H1 (cell line): ENCODE results near the gene SMTNL2. TPM values are rescaled to one million over a fixed set of nuclear protein-coding genes. Genes with fewer than 3 reads are reported as not detected.

Experiments
- CTCF ChIA-PET: fragments of 300-600 bp; sonication (Branson Sonifier 250); formaldehyde crosslinking; loops from one replicate; lab custom pipeline; 2021; ENCODE audit not compliant: partially characterized antibody; lab: Charles Lee
- POLR2A ChIA-PET: fragments of 300-600 bp; sonication (Branson Sonifier 250); formaldehyde crosslinking; loops from one replicate; lab custom pipeline; 2021; ENCODE audit warnings: inconsistent platforms; ENCODE audit not compliant: partially characterized antibody; lab: Charles Lee
- DNase-seq, 2 experiments: peaks; one replicate each; pipeline versions ENCODE4 v3.0.0 to v3.0.0-alpha.2; 2010 to 2022; ENCODE audit warnings: low spot score in 2 of 2, low read depth in 1 of 2, mixed read lengths in 1 of 2
- FAIRE-seq: peaks from 2 replicates; lab custom pipeline; 2011; peaks lifted over from hg19 to GRCh38; lab: Jason Lieb, UNC
- H2AFZ ChIP-seq: 2 replicates; pipeline ENCODE4 v1.8.1; 2012; ENCODE audit warnings: low read length, inconsistent platforms
- H2AK5ac ChIP-seq: 2 replicates; pipeline ENCODE4 v1.6.1; 2013; ENCODE audit warnings: low read depth, low read length
- H2BK120ac ChIP-seq: replicated peaks from 2 replicates; pipeline ENCODE3; 2013; ENCODE audit warnings: low read depth, low read length, inconsistent platforms
- H2BK12ac ChIP-seq: 2 replicates; pipeline ENCODE4 v1.6.1; 2013; ENCODE audit warnings: low read depth, low read length
- H2BK15ac ChIP-seq: 2 replicates; pipeline ENCODE4 v1.6.1; 2013; ENCODE audit warnings: low read length
- H2BK20ac ChIP-seq: 2 replicates; pipeline ENCODE4 v1.6.1; 2013; ENCODE audit warnings: low read length
- H2BK5ac ChIP-seq: 2 replicates; pipeline ENCODE4 v1.6.1; 2013; ENCODE audit warnings: low read depth, low read length
- H3K14ac ChIP-seq: 2 replicates; pipeline ENCODE4 v1.6.1; 2013; ENCODE audit warnings: inconsistent platforms; ENCODE audit not compliant: insufficient read length
- H3K18ac ChIP-seq: 2 replicates; pipeline ENCODE4 v1.6.1; 2013; ENCODE audit warnings: low read length; ENCODE audit errors: extremely low read depth
- H3K23ac ChIP-seq: 2 replicates; pipeline ENCODE4 v1.6.1; 2013; ENCODE audit warnings: inconsistent platforms; ENCODE audit not compliant: insufficient read length
- H3K23me2 ChIP-seq: 2 replicates; pipeline ENCODE4 v1.6.1; 2013; ENCODE audit warnings: low read depth, low read length
- H3K27ac ChIP-seq: 2 replicates; pipeline ENCODE4 v1.6.1; 2011; ENCODE audit warnings: low read depth, low read length, inconsistent platforms
- H3K27me3 ChIP-seq, 4 experiments: replicated peaks in 1 of 4; 1 replicate in 1 of 4; 2 replicates in 3 of 4; pipeline versions ENCODE4 v1.6.1 to v1.8.1; 2011 to 2013; ENCODE audit warnings: low read length in 3 of 4, mild to moderate bottlenecking in 3 of 4, inconsistent platforms in 2 of 4, mixed read lengths in 2 of 4, moderate library complexity in 1 of 4; ENCODE audit not compliant: control insufficient read depth in 3 of 4, insufficient read depth in 3 of 4; ENCODE audit errors: extremely low read depth in 1 of 4
- H3K36me3 ChIP-seq, 4 experiments: 2 replicates each; pipeline versions ENCODE4 v1.6.1 to v1.8.1; 2011 to 2013; ENCODE audit warnings: mild to moderate bottlenecking in 4 of 4, low read length in 3 of 4, moderate library complexity in 2 of 4, control low read depth in 1 of 4, inconsistent platforms in 1 of 4; ENCODE audit not compliant: insufficient read depth in 4 of 4, control insufficient read depth in 2 of 4
- H3K4ac ChIP-seq: replicated peaks from 2 replicates; pipeline ENCODE3; 2013; ENCODE audit warnings: low read length, low read depth, mixed read lengths, inconsistent platforms; ENCODE audit not compliant: insufficient read length
- H3K4me1 ChIP-seq, 4 experiments: replicated peaks in 1 of 4; 1 replicate in 1 of 4; 2 replicates in 3 of 4; pipeline versions ENCODE4 v1.6.1 to v1.8.1; 2011 to 2013; ENCODE audit warnings: low read length in 3 of 4, inconsistent platforms in 2 of 4, mixed read lengths in 1 of 4; ENCODE audit not compliant: insufficient read depth in 4 of 4, control insufficient read depth in 3 of 4
- H3K4me2 ChIP-seq, 2 experiments: 2 replicates each; pipeline versions ENCODE4 v1.6.1 to v1.8.1; 2011 to 2013; ENCODE audit warnings: low read depth in 2 of 2, low read length in 2 of 2, control low read depth in 1 of 2, inconsistent platforms in 1 of 2, mild to moderate bottlenecking in 1 of 2; ENCODE audit not compliant: insufficient read depth in 1 of 2
- H3K4me3 ChIP-seq, 4 experiments: fragments of 200-600, 300-600 bp in 1 of 4; sonication (generic), shearing (Covaris generic), sonication (Bioruptor Twin) in 1 of 4; 2 replicates each; pipeline versions ENCODE4 v1.5.1 to v1.8.1; 2011 to 2016; ENCODE audit warnings: low read length in 4 of 4, low read depth in 3 of 4, control low read depth in 2 of 4, inconsistent platforms in 2 of 4, mild to moderate bottlenecking in 2 of 4, mixed read lengths in 1 of 4, moderate library complexity in 1 of 4; ENCODE audit not compliant: insufficient read depth in 2 of 4; ENCODE audit errors: extremely low read depth in 1 of 4
- H3K56ac ChIP-seq: replicated peaks from 2 replicates; pipeline ENCODE3; 2013; ENCODE audit warnings: low read depth, mild to moderate bottlenecking, mixed read lengths, low read length, inconsistent platforms; ENCODE audit not compliant: insufficient read length
- H3K79me1 ChIP-seq: 2 replicates; pipeline ENCODE4 v1.6.1; 2013; ENCODE audit warnings: low read depth, low read length, control low read depth
- H3K79me2 ChIP-seq, 2 experiments: 2 replicates each; pipeline versions ENCODE4 v1.6.1 to v1.8.1; 2012 to 2013; ENCODE audit warnings: low read length in 2 of 2, mild to moderate bottlenecking in 2 of 2, inconsistent platforms in 1 of 2; ENCODE audit not compliant: insufficient read depth in 2 of 2, control insufficient read depth in 1 of 2
- H3K9ac ChIP-seq, 4 experiments: replicated peaks in 1 of 4; 1 replicate in 1 of 4; 2 replicates in 3 of 4; pipeline versions ENCODE4 v1.6.1 to v1.8.1; 2011 to 2013; ENCODE audit warnings: low read depth in 3 of 4, low read length in 3 of 4, control low read depth in 2 of 4, mild to moderate bottlenecking in 2 of 4, moderate library complexity in 2 of 4, inconsistent platforms in 1 of 4; ENCODE audit errors: extremely low read depth in 1 of 4
- H3K9me3 ChIP-seq, 2 experiments: 2 replicates each; pipeline versions ENCODE4 v1.6.1 to v1.8.1; 2012 to 2013; ENCODE audit warnings: mild to moderate bottlenecking in 2 of 2, moderate library complexity in 2 of 2, control low read depth in 1 of 2, inconsistent platforms in 1 of 2, low read depth in 1 of 2, low read length in 1 of 2, mixed read lengths in 1 of 2; ENCODE audit not compliant: insufficient read depth in 2 of 2
- H4K20me1 ChIP-seq, 2 experiments: replicated peaks in 1 of 2; 2 replicates each; pipeline versions ENCODE3 to v1.8.1; 2011 to 2013; ENCODE audit warnings: inconsistent platforms in 2 of 2, low read length in 2 of 2, mild to moderate bottlenecking in 1 of 2; ENCODE audit not compliant: insufficient read depth in 2 of 2, control insufficient read depth in 1 of 2
- H4K5ac ChIP-seq: 2 replicates; pipeline ENCODE4 v1.6.1; 2013; ENCODE audit warnings: low read length, low read depth, mixed read lengths, inconsistent platforms; ENCODE audit not compliant: insufficient read length
- H4K8ac ChIP-seq: 2 replicates; pipeline ENCODE4 v1.8.0; 2013; ENCODE audit warnings: mild to moderate bottlenecking, moderate library complexity, low read length, inconsistent platforms; ENCODE audit not compliant: insufficient read depth; ENCODE audit errors: extremely low read depth
- H4K91ac ChIP-seq: replicated peaks from 2 replicates; pipeline ENCODE3; 2013; ENCODE audit warnings: low read length, mixed read lengths, inconsistent platforms; ENCODE audit not compliant: insufficient read length
- POLR2A ChIP-seq, 2 experiments: IDR thresholded peaks; 1 replicate in 1 of 2; 2 replicates in 1 of 2; pipeline ENCODE4 v1.6.1; 2011; ENCODE audit warnings: low read depth in 2 of 2, low read length in 2 of 2, mild to moderate bottlenecking in 2 of 2; ENCODE audit errors: control extremely low read depth in 1 of 2
- WGBS, 2 experiments: shearing (Covaris generic) in 1 of 2; methylation state at CpG; one replicate each; pipeline versions ENCODE4 v1.1.6 to v1.1.7; 2013 to 2015; ENCODE audit warnings: low lambda C conversion rate in 2 of 2, mixed read lengths in 2 of 2, inconsistent platforms in 1 of 2, low coverage in 1 of 2, missing lambda C conversion rate in 1 of 2; ENCODE audit not compliant: insufficient replicate concordance in 2 of 2, insufficient coverage in 1 of 2, insufficient read length in 1 of 2; ENCODE audit errors: extremely low coverage in 1 of 2, missing lambda C conversion rate in 1 of 2; 5-methylcytosine and 5-hydroxymethylcytosine counted together
- polyA plus RNA-seq, 7 experiments: library from polyadenylated mRNA; depleted of rRNA in 3 of 7; stranded (reverse) in 5 of 7; unstranded in 2 of 7; fragments of >200 nt in 5 of 7; fragments of 200-250 nt in 2 of 7; gene quantifications; 1 replicate in 5 of 7; 2 replicates in 1 of 7; 4 replicates in 1 of 7; pipeline versions ENCODE4 v1.2.1 to v1.2.3, GENCODE V29; 2011 to 2013; ENCODE audit warnings: missing spikeins in 2 of 7, mixed read lengths in 2 of 7
- total RNA-seq: library from RNA; stranded (reverse); fragmentation: NEBNext Ultra II Directional; extraction: Animal tissue kit (Norgen Biotek cat#: 25700); gene quantifications from 2 replicates; pipeline ENCODE4 v1.2.1, GENCODE V29; 2021

Gene SMTNL2
- total and polyA plus RNA-seq, 2 of the 8 experiments (the other 6 are each of a cell fraction or from before 2014, with no cell fraction given), result 3.6 to 4.5 TPM

- no peak for TF ChIP-seq POLR2A (IDR thresholded peaks at IDR 0.05; ENCODE audit: control extremely low read depth in 1 of 2, low read depth in 2 of 2, low read length in 2 of 2)
Observed at GRCh38 chr17:4573115-4573514, 11.2 kb upstream of the SMTNL2 start.

More at GRCh38 chr17:4573115-4573514, 11.2 kb upstream of the SMTNL2 start:
- no peak overlapping the region for H3K4me2 ChIP-seq
- H3K9ac ChIP-seq, result no peak overlapping the region
- H3K4me3 ChIP-seq, result no peak overlapping the region
- no peaks in the 10 kb centered on the region for H3K9me3 ChIP-seq
- H3K4me1 ChIP-seq, result peaks cover 9 to 23% (median 16%) of the 10 kb centered on the region in 4 experiments
- H2BK12ac ChIP-seq, result no peak overlapping the region
- H2AFZ ChIP-seq, result no peak overlapping the region
- H3K79me2 ChIP-seq, result no peaks in the 10 kb centered on the region
- FAIRE-seq (no peak), DNase-seq (no peak)
- H3K36me3 ChIP-seq, result no peaks in the 10 kb centered on the region
- no peak overlapping the region for H3K27ac ChIP-seq
- no peak overlapping the region for H2AK5ac ChIP-seq
- H3K79me1 ChIP-seq, result no peaks in the 10 kb centered on the region
- H3K56ac ChIP-seq, result no peak overlapping the region
- no peak overlapping the region for H3K23ac ChIP-seq
- H3K18ac ChIP-seq, result no peak overlapping the region
- no peak overlapping the region for H2BK20ac ChIP-seq
- ChIA-PET POLR2A (no interaction called here), CTCF (interaction anchor here (0.9 to 1.2 kb wide), 2 partner anchors 11 to 22 kb away, joined by 4 read pairs; partner anchors contain the start of gene SMTNL2)
- H3K23me2 ChIP-seq, result no peaks in the 10 kb centered on the region; the same call in 1 of the 2 replicates
- 88% methylated on average over 4 of the region's 4 CpGs; no CpG with 5 or more reads in 1 of the 2 experiments for WGBS, 2 experiments
- H2BK120ac ChIP-seq, result no peak overlapping the region
- no peaks in the 10 kb centered on the region for H3K27me3 ChIP-seq
- H3K4ac ChIP-seq, result no peak overlapping the region
- no peak overlapping the region for H2BK5ac ChIP-seq
- no peak overlapping the region for H4K91ac ChIP-seq
- H2BK15ac ChIP-seq, result no peak overlapping the region
- H4K8ac ChIP-seq, result no peak overlapping the region
- H4K5ac ChIP-seq, result no peak overlapping the region
- H3K14ac ChIP-seq, result no peak overlapping the region
- no peaks in the 10 kb centered on the region for H4K20me1 ChIP-seq
